Dendritic cell treated with granulocyte-macrophage colony-stimulating factor and Interleukin-4, amounts not matched to agents 40 ng/mL and 50 ng/mL, for 4 days (primary cell): Measurements from ENCODE around the gene FRMD1.

ENCODE experiments used
- H3K27ac Mint-ChIP-seq: one replicate; pipeline ENCODE4 v1.8.0; 2022; ENCODE audit warnings: mild to moderate bottlenecking, mixed read lengths
- H3K27me3 Mint-ChIP-seq: one replicate; pipeline ENCODE4 v1.8.0; 2022; ENCODE audit warnings: mild to moderate bottlenecking, mixed read lengths
- H3K36me3 Mint-ChIP-seq: one replicate; pipeline ENCODE4 v1.8.0; 2022; ENCODE audit warnings: low read depth, mixed read lengths
- H3K4me1 Mint-ChIP-seq: one replicate; pipeline ENCODE4 v1.8.0; 2022; ENCODE audit warnings: low read depth, mixed read lengths
- H3K4me3 Mint-ChIP-seq: one replicate; pipeline ENCODE4 v1.8.0; 2022; ENCODE audit warnings: mild to moderate bottlenecking, moderate library complexity, mixed read lengths
- H3K9me3 Mint-ChIP-seq: one replicate; pipeline ENCODE4 v1.8.0; 2022; ENCODE audit warnings: mixed read lengths
- intact Hi-C: fragments of 100-400 bp; cut with micrococcal nuclease; formaldehyde crosslinking; loops from one replicate; pipeline ENCODE4 v1.15.0; 2022

The FRMD1 gene

DNA sequence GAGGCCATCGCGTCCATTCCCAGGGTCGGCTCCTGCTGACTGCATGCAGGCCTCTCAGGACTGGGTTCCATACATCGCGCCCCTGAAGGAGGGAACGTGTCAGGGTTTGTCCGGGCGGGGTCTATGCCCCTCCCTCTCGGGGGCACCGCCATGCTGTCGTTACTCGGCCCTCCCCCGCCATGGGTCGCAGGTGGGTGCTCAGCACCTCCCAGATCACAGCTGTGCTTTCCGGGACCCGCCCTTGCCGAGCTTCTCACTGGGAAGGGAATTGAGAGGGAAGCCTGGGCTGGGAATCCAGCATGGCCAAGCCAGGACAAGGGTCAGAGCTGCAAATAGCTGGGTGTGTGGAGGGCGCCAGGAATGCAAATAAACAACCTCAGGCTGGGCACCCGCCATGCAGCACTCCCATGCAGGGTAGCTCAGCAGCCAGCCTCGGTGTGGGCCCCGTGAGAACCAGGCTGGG is at the start of gene FRMD1:
Gene FRMD1 (minus strand): TSS at position 270 of the 463 bp plus-strand sequence. CDS start 118 bp downstream, at position 152.
- Mint-ChIP-seq H3K9me3 (no peaks in the 10 kb centered on the region), H3K4me1 (no peaks in the 10 kb centered on the region), H3K27ac (no peak within 1 kb of the TSS), H3K36me3 (no peaks in the 10 kb centered on the region), H3K27me3 (no peaks in the 10 kb centered on the region), H3K4me3 (no peak within 1 kb of the TSS)
- intact Hi-C loops, result no loop called here

GRCh38 chr6:168128006-168128630 is 49.1 kb upstream of the FRMD1 start:
- Mint-ChIP-seq H3K27ac (no peak overlapping the region), H3K4me1 (no peaks in the 10 kb centered on the region)
- intact Hi-C loops, result no loop called here

GRCh38 chr6:168127384-168127868 is 48.4 kb upstream of the FRMD1 start:
- Mint-ChIP-seq H3K4me1 (no peaks in the 10 kb centered on the region), H3K4me3 (no peak overlapping the region), H3K9me3 (no peaks in the 10 kb centered on the region), H3K27ac (no peak overlapping the region), H3K36me3 (no peaks in the 10 kb centered on the region), H3K27me3 (peaks cover 10% of the 10 kb centered on the region)
- intact Hi-C loops, result no loop called here

More at GRCh38 chr6:168128006-168128630, 49.1 kb upstream of the FRMD1 start:
- Mint-ChIP-seq H3K9me3 (no peaks in the 10 kb centered on the region), H3K36me3 (no peaks in the 10 kb centered on the region), H3K4me3 (no peak overlapping the region), H3K27me3 (peaks cover 15% of the 10 kb centered on the region)

DNA sequence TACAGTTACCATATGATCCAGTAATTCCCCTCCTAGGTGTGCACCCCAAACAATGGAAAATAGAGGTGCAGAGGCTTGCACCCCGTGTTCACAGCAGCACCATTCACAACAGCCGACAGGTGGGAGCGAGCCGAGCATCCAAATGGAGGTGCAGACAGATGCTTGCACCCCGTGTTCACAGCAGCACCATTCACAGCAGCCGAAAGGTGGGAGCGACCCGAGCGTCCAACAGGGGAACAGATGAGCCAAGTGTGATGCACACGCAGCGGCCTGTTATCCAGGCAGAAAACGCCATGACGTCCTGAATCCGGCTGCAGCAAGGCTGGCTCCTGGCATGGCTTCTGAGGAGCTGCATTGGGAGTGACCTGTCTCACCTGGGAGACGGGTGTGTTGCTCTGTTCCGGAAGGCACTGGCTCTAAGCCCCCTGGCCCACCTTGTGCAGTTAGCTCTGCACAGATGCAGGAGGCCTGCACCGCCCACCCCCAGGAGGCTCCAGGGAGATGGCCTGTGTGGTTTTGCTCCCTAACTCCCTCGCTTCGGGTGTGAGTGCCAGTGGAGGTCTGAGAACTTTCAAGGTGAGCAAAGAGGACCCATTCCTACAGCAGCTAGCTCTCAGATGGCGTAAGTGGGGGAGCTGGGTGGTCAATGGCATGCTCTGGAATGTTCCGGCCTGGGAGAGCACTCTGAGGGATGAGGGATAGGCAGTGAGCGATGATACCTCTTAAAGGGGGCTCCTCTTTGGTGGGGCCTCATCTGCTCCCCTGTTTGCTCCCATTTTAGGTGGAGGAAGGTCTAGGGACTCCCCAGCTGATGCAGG is 47.8 kb upstream of the FRMD1 start:
- Mint-ChIP-seq H3K27me3 (peaks cover 4% of the 10 kb centered on the region), H3K9me3 (no peaks in the 10 kb centered on the region), H3K36me3 (no peaks in the 10 kb centered on the region), H3K27ac (no peak overlapping the region), H3K4me1 (no peaks in the 10 kb centered on the region), H3K4me3 (no peak overlapping the region)
- intact Hi-C loops, result no loop called here

DNA sequence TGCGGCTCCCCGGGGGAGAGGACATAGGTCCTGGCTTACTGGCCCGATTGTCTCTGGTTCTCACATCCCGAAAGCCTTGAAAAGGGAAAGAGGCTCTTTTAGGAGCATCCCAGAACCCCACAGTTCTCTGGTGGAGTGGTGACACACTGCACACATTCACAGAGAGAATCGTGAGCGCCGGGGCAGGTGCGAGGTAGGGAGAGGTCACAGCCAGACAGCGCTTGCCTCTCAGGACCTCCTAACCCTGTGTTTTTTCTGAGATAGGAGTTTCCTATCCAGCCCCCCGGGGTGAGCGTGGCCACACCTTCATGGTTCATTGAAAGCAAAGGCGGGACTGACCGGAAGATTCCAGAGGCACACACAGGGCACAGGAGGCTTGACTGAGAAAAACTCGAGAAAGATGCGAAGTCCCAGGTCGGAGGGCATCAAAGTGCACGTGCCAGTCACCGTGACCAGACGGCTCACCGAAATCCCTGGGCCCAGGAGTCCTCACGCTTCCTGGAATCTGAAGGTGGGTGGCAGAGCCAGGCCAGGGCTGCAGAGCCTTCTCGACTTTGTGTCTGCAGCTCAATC is 46.5 kb upstream of the FRMD1 start:
- H3K4me1 Mint-ChIP-seq, result no peaks in the 10 kb centered on the region
- H3K27ac Mint-ChIP-seq, result no peak overlapping the region
- H3K36me3 Mint-ChIP-seq, result no peaks in the 10 kb centered on the region
- H3K9me3 Mint-ChIP-seq, result no peaks in the 10 kb centered on the region
- H3K27me3 Mint-ChIP-seq, result no peaks in the 10 kb centered on the region
- H3K4me3 Mint-ChIP-seq, result no peak overlapping the region
- intact Hi-C loops, result no loop called here

GRCh38 chr6:168124921-168125320 is 45.9 kb upstream of the FRMD1 start:
- H3K4me3 Mint-ChIP-seq, result no peak overlapping the region
- no peaks in the 10 kb centered on the region for H3K4me1 Mint-ChIP-seq
- intact Hi-C loops, result no loop called here
- H3K9me3 Mint-ChIP-seq, result no peaks in the 10 kb centered on the region
- H3K27ac Mint-ChIP-seq, result no peak overlapping the region
- no peaks in the 10 kb centered on the region for H3K36me3 Mint-ChIP-seq
- H3K27me3 Mint-ChIP-seq, result no peaks in the 10 kb centered on the region

GRCh38 chr6:168124158-168124557 is 45.1 kb upstream of the FRMD1 start:
- H3K36me3 Mint-ChIP-seq, result no peaks in the 10 kb centered on the region
- intact Hi-C loops, result no loop called here
- no peak overlapping the region for H3K4me3 Mint-ChIP-seq
- H3K27me3 Mint-ChIP-seq, result no peaks in the 10 kb centered on the region
- no peaks in the 10 kb centered on the region for H3K9me3 Mint-ChIP-seq
- no peaks in the 10 kb centered on the region for H3K4me1 Mint-ChIP-seq
- H3K27ac Mint-ChIP-seq, result no peak overlapping the region

GRCh38 chr6:168123165-168123911 is 44.3 kb upstream of the FRMD1 start:
- Mint-ChIP-seq H3K4me1 (no peaks in the 10 kb centered on the region), H3K9me3 (no peaks in the 10 kb centered on the region), H3K4me3 (no peak overlapping the region), H3K36me3 (no peaks in the 10 kb centered on the region), H3K27me3 (no peaks in the 10 kb centered on the region), H3K27ac (no peak overlapping the region)
- intact Hi-C loops, result no loop called here

- no peak overlapping the region for H3K4me3 Mint-ChIP-seq
- no peaks in the 10 kb centered on the region for H3K4me1 Mint-ChIP-seq
- no peak overlapping the region for H3K27ac Mint-ChIP-seq
- no peaks in the 10 kb centered on the region for H3K9me3 Mint-ChIP-seq
- intact Hi-C loops, result no loop called here
- H3K36me3 Mint-ChIP-seq, result no peaks in the 10 kb centered on the region
- H3K27me3 Mint-ChIP-seq, result no peaks in the 10 kb centered on the region
Measured at GRCh38 chr6:168122521-168122920, 43.5 kb upstream of the FRMD1 start.

GRCh38 chr6:168122011-168122410 is 43.0 kb upstream of the FRMD1 start:
- Mint-ChIP-seq H3K27me3 (no peaks in the 10 kb centered on the region), H3K36me3 (no peaks in the 10 kb centered on the region), H3K27ac (no peak overlapping the region), H3K4me1 (no peaks in the 10 kb centered on the region), H3K4me3 (no peak overlapping the region), H3K9me3 (no peaks in the 10 kb centered on the region)
- intact Hi-C loops, result no loop called here

DNA sequence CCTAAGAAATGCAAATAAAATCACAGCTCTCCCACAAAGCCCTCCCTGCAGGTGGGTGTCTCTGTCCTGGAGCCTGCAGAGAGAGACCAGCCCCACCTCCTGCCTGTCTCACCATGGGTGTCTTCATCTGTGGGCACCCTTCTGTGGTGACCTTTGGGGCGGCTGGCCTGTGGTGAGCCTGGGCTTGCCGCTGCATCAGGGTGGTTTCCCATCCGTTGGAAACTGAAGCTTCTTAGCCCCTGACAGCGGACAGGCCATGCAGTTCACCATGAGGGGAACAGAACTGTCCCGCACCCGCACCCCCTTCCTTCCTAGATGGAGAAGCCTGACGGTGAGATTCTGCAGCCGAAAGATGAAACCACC is 42.3 kb upstream of the FRMD1 start:
- H3K9me3 Mint-ChIP-seq, result no peaks in the 10 kb centered on the region
- H3K36me3 Mint-ChIP-seq, result no peaks in the 10 kb centered on the region
- H3K4me3 Mint-ChIP-seq, result no peak overlapping the region
- no peak overlapping the region for H3K27ac Mint-ChIP-seq
- intact Hi-C loops, result no loop called here
- H3K27me3 Mint-ChIP-seq, result no peaks in the 10 kb centered on the region
- no peaks in the 10 kb centered on the region for H3K4me1 Mint-ChIP-seq

- Mint-ChIP-seq H3K4me1 (no peaks in the 10 kb centered on the region), H3K27ac (no peak overlapping the region), H3K9me3 (no peaks in the 10 kb centered on the region), H3K27me3 (no peaks in the 10 kb centered on the region), H3K4me3 (no peak overlapping the region), H3K36me3 (no peaks in the 10 kb centered on the region)
- intact Hi-C loops, result no loop called here
Measured at GRCh38 chr6:168120390-168121302, 41.6 kb upstream of the FRMD1 start.

GRCh38 chr6:168119539-168119938 is 40.5 kb upstream of the FRMD1 start:
- Mint-ChIP-seq H3K9me3 (no peaks in the 10 kb centered on the region), H3K27me3 (no peaks in the 10 kb centered on the region), H3K4me3 (no peak overlapping the region), H3K36me3 (no peaks in the 10 kb centered on the region), H3K27ac (no peak overlapping the region), H3K4me1 (no peaks in the 10 kb centered on the region)
- intact Hi-C loops, result no loop called here
